C4-2B (cell line): ENCODE data around the gene PPM1F.

Source experiments
- H3K27ac ChIP-seq: fragments of 450-650 bp; 2 replicates; pipeline ENCODE4 v1.5.1; 2017
- CTCF ChIP-seq: fragments of 450-650 bp; conservative IDR thresholded peaks from 2 replicates; pipeline ENCODE4 v1.5.1; 2017; ENCODE audit warnings: mild to moderate bottlenecking
- ZFX ChIP-seq: fragments of 450-650 bp; IDR thresholded peaks from 2 replicates; pipeline ENCODE4 v1.6.1; 2017

Gene PPM1F

GRCh38 chr22:21963790-21964211, 11.2 kb upstream of the PPM1F start:
- no peak overlapping the region for H3K27ac ChIP-seq
- TF ChIP-seq ZFX, result no peak
- no peak for TF ChIP-seq CTCF

GRCh38 chr22:21963286-21963685, 10.6 kb upstream of the PPM1F start:
- TF ChIP-seq ZFX (no peak), CTCF (no peak)
- H3K27ac ChIP-seq, result no peak overlapping the region

GRCh38 chr22:21962655-21962949, 10.0 kb upstream of the PPM1F start:
- TF ChIP-seq ZFX, result no peak
- TF ChIP-seq CTCF, result no peak
- no peak overlapping the region for H3K27ac ChIP-seq

- TF ChIP-seq ZFX (no peak), CTCF (no peak)
- no peak overlapping the region for H3K27ac ChIP-seq
Measured at GRCh38 chr22:21961886-21962654, 9.4 kb upstream of the PPM1F start.

- no peak overlapping the region for H3K27ac ChIP-seq
Measured at GRCh38 chr22:21961127-21961867, 8.6 kb upstream of the PPM1F start.

GRCh38 chr22:21960200-21961126, 7.8 kb upstream of the PPM1F start:
- H3K27ac ChIP-seq, result no peak overlapping the region

More at GRCh38 chr22:21961127-21961867, 8.6 kb upstream of the PPM1F start:
- no peak for TF ChIP-seq CTCF
- TF ChIP-seq ZFX, result no peak

More at GRCh38 chr22:21960200-21961126, 7.8 kb upstream of the PPM1F start:
- TF ChIP-seq CTCF (no peak), ZFX (no peak)
